GM12891 (cell line): ENCODE data around the gene GPR37L1.

ENCODE experiments used
- PAX5 ChIP-seq: IDR thresholded peaks from 2 replicates; pipeline ENCODE4 v1.6.1; 2011; ENCODE audit warnings: low read length, moderate library complexity, mild to moderate bottlenecking; ENCODE audit not compliant: insufficient read depth, severe bottlenecking
- POLR2A ChIP-seq: IDR thresholded peaks from 2 replicates; pipeline ENCODE4 v1.6.1; 2011; ENCODE audit warnings: low read depth, low read length, control low read depth
- POLR2AphosphoS5 ChIP-seq: IDR thresholded peaks from 2 replicates; pipeline ENCODE4 v1.6.1; 2011; ENCODE audit warnings: low read depth, low read length, control low read depth
- SPI1 ChIP-seq: IDR thresholded peaks from 2 replicates; pipeline ENCODE4 v1.6.1; 2011; ENCODE audit warnings: low read depth, low read length, control low read depth
- TAF1 ChIP-seq: IDR thresholded peaks from 2 replicates; pipeline ENCODE4 v1.6.1; 2011; ENCODE audit warnings: low read depth, low read length, control low read depth

GRCh38 chr1:202143768-202144401 lies 21.2 kb downstream of the GPR37L1 start:
- TF ChIP-seq POLR2A (no peak), POLR2AphosphoS5 (no peak), TAF1 (no peak), PAX5 (no peak), SPI1 (peak; percentile 25; the same call in 1 of the 2 replicates)
